ENCODE results near the gene PCNT. TPM values are rescaled to one million over a fixed set of nuclear protein-coding genes. Genes with fewer than 3 reads are reported as not detected.

The PCNT gene
- total RNA-seq, 1 experiment from 2014 or later = 41.0 TPM

- CTCF ChIA-PET = no interaction called here
- no peak for ATAC-seq
- DNase-seq (ENCODE audit: low spot score) = no peak
- H3K27ac Mint-ChIP-seq = no peak overlapping the region
- H3K9me3 Mint-ChIP-seq = no peaks in the 10 kb centered on the region; the same call in 1 of the 2 replicates
- TF ChIP-seq ERG (CRISPR knock-in tag; IDR thresholded peaks at IDR 0.05) = no peak
- no peak for TF ChIP-seq MAX (CRISPR knock-in tag; IDR thresholded peaks at IDR 0.05)
- no peak for TF ChIP-seq ATF2 (CRISPR knock-in tag; IDR thresholded peaks at IDR 0.05; ENCODE audit: borderline replicate concordance, low read depth)
- no peak for TF ChIP-seq ZNF512 (CRISPR knock-in tag; IDR thresholded peaks at IDR 0.05; ENCODE audit: borderline replicate concordance)
- TF ChIP-seq FOXP4 (CRISPR knock-in tag; IDR thresholded peaks at IDR 0.05) = no peak
- TF ChIP-seq E2F4 (CRISPR knock-in tag; IDR thresholded peaks at IDR 0.05; ENCODE audit: borderline replicate concordance, low read depth) = no peak
- TF ChIP-seq NR2C2 (CRISPR knock-in tag; IDR thresholded peaks at IDR 0.05) = no peak
- TF ChIP-seq NFE2L1 (CRISPR knock-in tag; IDR thresholded peaks at IDR 0.05) = no peak
- TF ChIP-seq ARID4B (CRISPR knock-in tag; IDR thresholded peaks at IDR 0.05; ENCODE audit: borderline replicate concordance) = no peak
- TF ChIP-seq ATF1 (CRISPR knock-in tag; IDR thresholded peaks at IDR 0.05) = no peak
- H3K27me3 Mint-ChIP-seq (ENCODE audit: low read depth) = no peaks in the 10 kb centered on the region
- POLR2A ChIA-PET = no interaction called here
- H3K4me1 Mint-ChIP-seq = no peaks in the 10 kb centered on the region
- H3K36me3 Mint-ChIP-seq = peaks cover 67% of the 10 kb centered on the region
- H3K4me3 Mint-ChIP-seq = no peak overlapping the region
These were observed 12.6 kb downstream of the PCNT start for GRCh38 chr21:46336603-46337002.

GRCh38 chr21:46340998-46341397 lies 17.0 kb downstream of the PCNT start:
- Mint-ChIP-seq H3K27ac (no peak overlapping the region), H3K27me3 (ENCODE audit: low read depth) (no peaks in the 10 kb centered on the region), H3K4me1 (no peaks in the 10 kb centered on the region), H3K4me3 (no peak overlapping the region), H3K36me3 (peaks cover 56% of the 10 kb centered on the region), H3K9me3 (no peaks in the 10 kb centered on the region; the same call in 1 of the 2 replicates)
- POLR2A ChIA-PET = no interaction called here
- ATAC-seq = no peak
- CTCF ChIA-PET = no interaction called here
- no peak for DNase-seq (ENCODE audit: low spot score)
- TF ChIP-seq ZNF423 (CRISPR knock-in tag; IDR thresholded peaks at IDR 0.05) (no peak), KAT7 (CRISPR knock-in tag; IDR thresholded peaks at IDR 0.05; ENCODE audit: borderline replicate concordance) (no peak), NR3C1 (CRISPR knock-in tag; conservative IDR thresholded peaks at IDR 0.05; ENCODE audit: low read depth) (no peak), FOXJ3 (CRISPR knock-in tag; IDR thresholded peaks at IDR 0.05; ENCODE audit: borderline replicate concordance) (no peak), FOXK1 (CRISPR knock-in tag; IDR thresholded peaks at IDR 0.05) (no peak), CREB1 (CRISPR knock-in tag; IDR thresholded peaks at IDR 0.05) (no peak), ARID4B (CRISPR knock-in tag; IDR thresholded peaks at IDR 0.05; ENCODE audit: borderline replicate concordance) (no peak), NFE2L1 (CRISPR knock-in tag; IDR thresholded peaks at IDR 0.05) (no peak), ETV6 (CRISPR knock-in tag; IDR thresholded peaks at IDR 0.05) (no peak)
